MM.1S (cell line): ENCODE results near the gene FHIT.

ENCODE experiments used
- DNase-seq: peaks from one replicate; pipeline ENCODE4 v3.0.0-alpha.2; 2015
- H2AFZ ChIP-seq: fragments of 300-600 bp; sonication (generic); 2 replicates; pipeline ENCODE4 v1.6.0; 2016; ENCODE audit warnings: antibody characterized with exemption, low read length
- H3F3A ChIP-seq: fragments of 300-600 bp; sonication (generic); 2 replicates; pipeline ENCODE4 v1.6.1; 2016; ENCODE audit warnings: mild to moderate bottlenecking, antibody characterized with exemption, low read length, moderate library complexity, mixed read lengths; ENCODE audit not compliant: insufficient read depth
- H3K27ac ChIP-seq: fragments of 300-600 bp; sonication (generic); 2 replicates; pipeline ENCODE4 v1.5.1; 2016; ENCODE audit warnings: mild to moderate bottlenecking, low read length
- H3K27me3 ChIP-seq: fragments of 300-600 bp; sonication (generic); replicated peaks from 2 replicates; pipeline ENCODE4 v1.6.0; 2016; ENCODE audit warnings: low read length; ENCODE audit not compliant: insufficient read depth
- H3K36me3 ChIP-seq: fragments of 300-600 bp; sonication (generic); replicated peaks from 2 replicates; pipeline ENCODE4 v1.6.1; 2016; ENCODE audit warnings: mild to moderate bottlenecking, low read length, mixed read lengths; ENCODE audit not compliant: insufficient read depth
- H3K4me1 ChIP-seq: fragments of 300-600 bp; sonication (generic); 2 replicates; pipeline ENCODE4 v1.6.1; 2016; ENCODE audit warnings: low read length, mixed read lengths
- H3K4me2 ChIP-seq: fragments of 300-600 bp; sonication (generic); 2 replicates; pipeline ENCODE4 v1.6.0; 2016; ENCODE audit warnings: low read depth, low read length
- H3K4me3 ChIP-seq: fragments of 300-600 bp; sonication (generic); 2 replicates; pipeline ENCODE4 v1.5.1; 2016; ENCODE audit warnings: low read length, mixed read lengths
- H3K79me2 ChIP-seq: fragments of 300-600 bp; sonication (generic); 2 replicates; pipeline ENCODE4 v1.6.1; 2016; ENCODE audit warnings: mixed run types, low read length, mixed read lengths
- H3K9ac ChIP-seq: fragments of 300-600 bp; sonication (generic); 2 replicates; pipeline ENCODE4 v1.6.1; 2016; ENCODE audit warnings: low read length, mixed read lengths
- H3K9me2 ChIP-seq: fragments of 300-600 bp; sonication (generic); replicated peaks from 2 replicates; pipeline ENCODE4 v1.6.1; 2016; ENCODE audit warnings: mild to moderate bottlenecking, low read length, mixed read lengths; ENCODE audit not compliant: insufficient read depth
- H3K9me3 ChIP-seq: fragments of 300-600 bp; sonication (generic); replicated peaks from 2 replicates; pipeline ENCODE4 v1.6.1; 2016; ENCODE audit warnings: mild to moderate bottlenecking, low read length, mixed read lengths; ENCODE audit not compliant: insufficient read depth
- H4K20me1 ChIP-seq: fragments of 300-600 bp; sonication (generic); 2 replicates; pipeline ENCODE4 v1.6.1; 2016; ENCODE audit warnings: mild to moderate bottlenecking, low read length, moderate library complexity, mixed read lengths; ENCODE audit not compliant: insufficient read depth
- CTCF ChIP-seq: fragments of 300-600 bp; sonication (generic); IDR thresholded peaks from 2 replicates; pipeline ENCODE4 v1.5.1; 2016; ENCODE audit warnings: antibody characterized with exemption, low read length, mixed read lengths
- EZH2 ChIP-seq: fragments of 300-600 bp; sonication (generic); optimal IDR thresholded peaks from 2 replicates; pipeline ENCODE3; 2017; ENCODE audit warnings: low read depth, mild to moderate bottlenecking, antibody characterized with exemption, low read length, mixed read lengths
- EZH2phosphoT487 ChIP-seq: fragments of 300-600 bp; sonication (generic); IDR thresholded peaks from 2 replicates; pipeline ENCODE4 v1.6.1; 2018; ENCODE audit warnings: antibody characterized with exemption, low read length

FHIT gene

GRCh38 chr3:61173676-61174075 is 77.6 kb downstream of the FHIT start:
- no peak overlapping the region for H3K4me3 ChIP-seq
- no peaks in the 10 kb centered on the region; the same call in 1 of the 2 replicates for H3K79me2 ChIP-seq
- H3K9ac ChIP-seq = no peak overlapping the region
- H3K27ac ChIP-seq = no peak overlapping the region
- H3K36me3 ChIP-seq = no peaks in the 10 kb centered on the region
- no peaks in the 10 kb centered on the region for H4K20me1 ChIP-seq
- H3F3A ChIP-seq = no peaks in the 10 kb centered on the region
- no peaks in the 10 kb centered on the region for H3K4me1 ChIP-seq
- H2AFZ ChIP-seq = no peak overlapping the region
- TF ChIP-seq CTCF (no peak), EZH2 (no peak), EZH2phosphoT487 (no peak)
- no peak overlapping the region for H3K4me2 ChIP-seq
- no peaks in the 10 kb centered on the region for H3K9me2 ChIP-seq
- H3K27me3 ChIP-seq = no peaks in the 10 kb centered on the region
- H3K9me3 ChIP-seq = no peaks in the 10 kb centered on the region
- DNase-seq = no peak

- no peak overlapping the region for H3K4me2 ChIP-seq
Measured at GRCh38 chr3:61172684-61173083, 78.6 kb downstream of the FHIT start.

GRCh38 chr3:61172203-61172602 is 79.0 kb downstream of the FHIT start:
- no peaks in the 10 kb centered on the region; the same call in 1 of the 2 replicates for H3K79me2 ChIP-seq
- no peaks in the 10 kb centered on the region for H3K27me3 ChIP-seq
- DNase-seq = no peak
- H3K4me2 ChIP-seq = no peak overlapping the region
- no peaks in the 10 kb centered on the region for H3F3A ChIP-seq
- H3K9me2 ChIP-seq = no peaks in the 10 kb centered on the region
- no peak overlapping the region for H2AFZ ChIP-seq
- no peaks in the 10 kb centered on the region for H3K9me3 ChIP-seq
- TF ChIP-seq CTCF (no peak), EZH2 (no peak), EZH2phosphoT487 (no peak)
- H3K4me1 ChIP-seq = no peaks in the 10 kb centered on the region
- no peak overlapping the region for H3K4me3 ChIP-seq
- no peaks in the 10 kb centered on the region for H4K20me1 ChIP-seq
- no peak overlapping the region for H3K9ac ChIP-seq
- no peak overlapping the region for H3K27ac ChIP-seq
- H3K36me3 ChIP-seq = no peaks in the 10 kb centered on the region

More at GRCh38 chr3:61172684-61173083, 78.6 kb downstream of the FHIT start:
- no peaks in the 10 kb centered on the region for H3K9me3 ChIP-seq
- H3K4me3 ChIP-seq = no peak overlapping the region
- no peaks in the 10 kb centered on the region for H3K9me2 ChIP-seq
- H3F3A ChIP-seq = no peaks in the 10 kb centered on the region
- H2AFZ ChIP-seq = no peak overlapping the region
- no peak overlapping the region for H3K27ac ChIP-seq
- no peaks in the 10 kb centered on the region for H4K20me1 ChIP-seq
- H3K36me3 ChIP-seq = no peaks in the 10 kb centered on the region
- no peaks in the 10 kb centered on the region; the same call in 1 of the 2 replicates for H3K79me2 ChIP-seq
- DNase-seq = no peak
- TF ChIP-seq CTCF (peak; percentile 7; the same call in 1 of the 2 replicates), EZH2phosphoT487 (no peak)
- no peaks in the 10 kb centered on the region for H3K4me1 ChIP-seq
- H3K27me3 ChIP-seq = no peaks in the 10 kb centered on the region
- no peak overlapping the region for H3K9ac ChIP-seq
